Subcutaneous adipose tissue (tissue), 4 donors: Measurements from ENCODE around the gene WNT2B. TPM values are rescaled to one million over a fixed set of nuclear protein-coding genes. Genes with fewer than 3 reads are reported as not detected.

Source experiments
- CTCF ChIP-seq: fragments of 450-650 bp; IDR thresholded peaks from one replicate; pipeline ENCODE4 v1.5.1; 2016; ENCODE audit warnings: low read depth, mild to moderate bottlenecking, control low read depth, antibody characterized with exemption, moderate library complexity
- total RNA-seq, 4 donors: library from RNA; depleted of rRNA; stranded (reverse); fragments of >200 nt; gene quantifications; one replicate each; pipeline ENCODE4 v1.1.0, GENCODE V29; 2016

WNT2B gene
- total RNA-seq, 4 donors from 2014 or later = 3.6 to 7.5 (median 6.0) TPM

DNA sequence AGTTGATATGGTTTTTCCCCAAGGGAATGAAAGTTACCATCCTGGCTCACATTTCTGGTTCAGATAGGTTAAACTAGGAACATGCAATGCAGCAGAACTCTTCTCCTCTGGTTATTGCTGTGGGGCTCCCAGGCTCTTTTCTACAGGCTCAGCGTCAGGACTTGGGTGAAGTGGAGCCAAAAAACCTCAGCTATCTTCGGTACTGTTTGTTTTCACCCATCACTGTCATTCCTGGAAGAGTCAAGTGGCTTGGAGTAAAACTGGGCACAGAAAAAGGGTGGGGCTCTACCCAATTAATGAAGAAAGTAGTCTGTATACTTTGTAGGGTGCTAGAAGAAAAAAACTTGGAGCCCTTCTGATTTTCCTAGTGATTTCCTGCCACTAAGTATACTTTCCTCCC is 9.4 kb downstream of the WNT2B start:
- no peak for TF ChIP-seq CTCF

GRCh38 chr1:112520166-112520565 is 11.4 kb downstream of the WNT2B start:
- no peak for TF ChIP-seq CTCF

GRCh38 chr1:112522621-112523020 is 13.9 kb downstream of the WNT2B start:
- TF ChIP-seq CTCF = no peak

GRCh38 chr1:112524251-112524650 is 15.5 kb downstream of the WNT2B start:
- TF ChIP-seq CTCF = no peak

- no peak for TF ChIP-seq CTCF
These were observed 16.2 kb downstream of the WNT2B start for GRCh38 chr1:112524986-112525385.

DNA sequence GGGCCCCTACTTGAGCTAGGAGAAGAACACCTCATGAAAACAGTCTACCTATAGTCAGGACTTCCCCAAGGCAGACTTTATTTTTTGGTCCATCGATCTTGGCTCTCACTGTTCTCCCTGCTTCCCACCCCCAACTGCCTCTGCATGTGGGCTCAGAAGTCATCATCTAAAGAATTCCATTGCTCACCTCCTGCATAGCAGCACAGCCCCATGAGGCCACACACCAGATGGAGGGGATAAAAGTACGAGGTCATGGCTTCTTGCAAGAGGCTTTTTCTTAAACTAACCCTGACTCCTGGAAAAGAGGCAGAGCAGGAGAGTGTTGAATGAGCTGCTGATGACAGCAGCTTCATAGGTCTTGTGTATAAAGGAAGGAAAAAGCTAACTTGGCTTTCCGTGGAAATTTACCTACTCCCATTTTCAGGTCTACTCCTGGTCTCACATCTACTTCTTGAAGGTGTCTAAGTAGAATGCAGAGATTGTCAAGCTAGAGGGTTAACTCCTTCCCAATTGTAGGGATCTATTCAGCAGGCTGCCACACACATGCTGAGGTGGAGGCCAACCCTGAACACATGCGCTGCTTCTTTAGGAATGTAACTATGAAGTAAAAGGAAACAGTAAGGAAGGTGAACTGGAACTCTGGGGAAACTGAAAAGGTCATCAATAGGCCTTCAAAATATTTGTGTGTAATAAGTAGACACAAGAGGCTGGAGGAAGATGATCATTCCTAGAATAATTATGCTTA is 18.7 kb downstream of the WNT2B start:
- TF ChIP-seq CTCF = no peak

DNA sequence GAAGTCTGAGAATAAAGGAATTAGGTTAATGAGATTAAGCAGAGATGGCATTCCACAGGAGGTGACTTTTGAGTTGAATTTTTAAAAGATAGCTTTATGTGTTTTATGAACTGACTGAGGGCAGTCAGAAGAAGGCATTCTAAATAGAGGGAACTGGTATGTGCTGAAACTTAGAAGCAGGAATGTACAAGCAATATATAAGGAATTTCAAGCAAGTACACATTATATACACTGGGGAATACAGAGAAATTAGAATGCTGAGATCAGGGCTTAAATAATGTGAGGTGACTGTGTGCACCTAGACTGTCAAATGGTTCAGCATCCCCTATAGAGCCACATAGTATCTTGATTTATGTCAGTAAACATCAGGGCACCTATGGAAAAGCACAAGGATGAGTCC is 19.3 kb downstream of the WNT2B start:
- no peak for TF ChIP-seq CTCF
